GM18511 (cell line): ENCODE data around the gene MED31.
"Not testable (repeated sequence)": the region's sequence is repeated elsewhere in the genome, so short reads cannot be mapped to it uniquely, and the experiment has no call there.

ENCODE experiments used
- ATAC-seq: cut with Tn5 transposase; IDR thresholded peaks from one replicate; pipeline ENCODE4 v1.9.1; 2021; ENCODE audit warnings: mild to moderate bottlenecking, moderate library complexity; ENCODE audit not compliant: unreplicated experiment

MED31 gene

DNA sequence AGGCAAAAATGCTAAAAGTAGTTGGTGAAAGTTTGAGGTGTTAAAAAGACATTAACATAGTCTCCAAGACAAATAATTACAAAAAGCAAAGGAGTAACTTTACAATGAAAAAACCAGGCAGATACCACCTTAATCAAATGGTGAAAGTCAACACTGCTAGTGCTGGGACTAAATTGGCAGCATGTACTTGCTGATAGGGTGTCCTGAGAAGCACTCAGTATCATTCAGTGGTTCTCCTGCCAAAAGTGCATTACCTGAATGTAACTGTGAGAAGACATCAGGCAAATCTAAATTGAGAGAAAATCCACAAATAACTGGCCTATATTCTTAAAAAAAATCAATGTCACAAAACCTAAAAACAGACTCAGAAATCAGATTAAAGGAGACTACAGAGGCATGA, 18.9 kb downstream of the MED31 start:
- no peak for ATAC-seq

DNA sequence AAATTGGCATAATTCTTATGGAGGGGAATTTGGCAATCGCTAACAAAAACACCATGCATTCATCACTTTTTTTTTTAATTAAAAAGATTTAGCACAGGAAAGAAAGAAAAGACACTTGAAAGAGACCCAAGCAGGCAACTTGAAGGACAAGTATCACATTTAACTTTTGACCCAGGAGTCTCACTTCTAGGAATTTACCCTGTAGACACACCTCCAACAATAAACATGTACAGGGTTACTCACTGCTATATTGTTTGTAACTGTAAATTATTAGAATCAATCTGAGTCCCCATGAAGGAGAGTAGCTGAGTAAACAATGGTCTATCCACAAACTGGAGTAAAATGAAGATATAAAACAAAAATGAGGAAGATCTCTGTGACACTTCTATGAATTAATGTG, 21.0 kb downstream of the MED31 start:
- ATAC-seq = no peak

- ATAC-seq = no peak
These were observed 24.4 kb downstream of the MED31 start for GRCh38 chr17:6627019-6627418.

- ATAC-seq = no peak
These were observed 24.8 kb downstream of the MED31 start for GRCh38 chr17:6626616-6627015.

- ATAC-seq = no peak
These were observed 27.5 kb downstream of the MED31 start for GRCh38 chr17:6623941-6624340.

GRCh38 chr17:6611231-6611630, 40.2 kb downstream of the MED31 start:
- no peak for ATAC-seq

GRCh38 chr17:6610011-6610410, 41.4 kb downstream of the MED31 start:
- no peak for ATAC-seq

- ATAC-seq = no peak
These were observed 43.1 kb downstream of the MED31 start for GRCh38 chr17:6608321-6608720.

DNA sequence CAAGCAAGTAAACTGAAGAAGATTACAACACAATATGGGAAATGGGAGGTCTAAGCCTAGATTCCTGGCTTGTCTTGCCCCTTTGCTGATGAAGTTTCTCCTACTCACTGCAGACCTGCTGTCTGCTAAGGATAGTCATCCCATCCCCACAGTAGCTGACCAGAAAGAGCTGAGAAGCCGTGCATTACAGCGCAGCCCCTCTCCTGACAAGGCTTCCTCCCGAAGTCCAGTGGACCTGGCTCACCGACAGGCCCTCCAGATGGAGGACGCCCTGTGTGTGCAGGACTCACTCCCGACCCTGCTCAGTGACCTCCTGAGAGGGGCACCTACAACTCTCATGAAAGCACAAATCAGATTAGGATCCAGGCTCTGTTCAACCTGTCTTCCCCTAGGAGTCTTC, 46.3 kb downstream of the MED31 start:
- no peak for ATAC-seq

GRCh38 chr17:6603744-6604325, 47.6 kb downstream of the MED31 start:
- no peak for ATAC-seq

GRCh38 chr17:6602141-6602540, 49.3 kb downstream of the MED31 start:
- no peak for ATAC-seq

GRCh38 chr17:6599364-6599763, 52.0 kb downstream of the MED31 start:
- no peak for ATAC-seq

DNA sequence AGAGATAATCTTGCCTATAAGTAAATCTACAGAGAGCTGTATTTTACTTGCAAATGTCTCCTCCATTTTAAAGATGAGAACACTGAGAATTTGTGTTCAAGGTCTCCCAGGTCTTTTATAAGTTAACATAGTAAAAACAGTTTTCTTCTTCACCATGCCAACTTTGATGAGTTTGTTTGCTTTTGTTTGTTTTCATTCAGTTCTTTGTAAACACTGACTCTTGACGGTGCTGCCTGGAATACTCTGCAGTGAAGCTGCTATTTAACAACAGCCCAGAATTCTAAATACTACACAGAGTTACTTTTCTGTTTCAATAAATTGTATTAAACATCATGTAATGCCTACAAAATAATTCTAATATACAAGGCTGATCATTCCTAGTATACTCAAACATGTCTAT, 53.7 kb downstream of the MED31 start:
- ATAC-seq = no peak

DNA sequence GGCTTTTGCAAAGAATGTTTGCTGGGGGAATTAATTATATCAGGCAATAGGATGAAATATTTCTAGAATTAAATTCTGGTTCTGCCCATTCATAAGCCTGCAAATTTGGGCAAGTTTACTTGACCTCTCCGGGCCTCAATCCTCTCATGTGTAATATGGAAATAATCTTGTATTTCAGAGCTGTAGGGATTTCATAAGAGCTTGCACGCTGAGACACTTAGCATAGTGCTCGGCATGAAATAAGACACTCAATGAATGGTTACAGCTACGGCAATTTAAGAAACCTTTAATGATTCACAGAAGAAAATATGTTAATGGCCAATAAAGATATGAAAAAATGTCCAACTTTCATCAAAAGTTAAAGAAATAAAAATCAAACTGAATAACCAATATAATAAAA, 54.5 kb downstream of the MED31 start:
- ATAC-seq = no peak

- no peak for ATAC-seq
These were observed 54.9 kb downstream of the MED31 start for GRCh38 chr17:6596511-6596910.

- no peak for ATAC-seq
These were observed 55.3 kb downstream of the MED31 start for GRCh38 chr17:6596081-6596480.

DNA sequence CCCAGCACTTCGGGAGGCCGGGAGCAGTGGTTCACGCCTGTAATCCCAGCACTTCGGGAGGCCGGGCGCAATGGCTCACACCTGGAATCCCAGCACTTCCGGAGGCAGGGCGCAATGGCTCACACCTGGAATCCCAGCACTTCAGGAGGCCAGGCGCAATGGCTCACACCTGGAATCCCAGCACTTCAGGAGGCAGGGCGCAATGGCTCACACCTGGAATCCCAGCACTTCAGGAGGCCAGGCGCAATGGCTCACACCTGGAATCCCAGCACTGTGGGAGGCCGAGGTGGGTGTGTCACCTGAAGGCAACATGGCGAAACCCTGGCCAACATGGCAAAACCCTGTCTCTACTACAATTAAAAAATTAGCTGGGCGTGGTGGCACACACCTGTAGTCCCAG, 58.0 kb downstream of the MED31 start:
- ATAC-seq = not testable (repeated sequence)
